Thyroid gland (tissue), 4 donors: ENCODE data around the gene RAI1.

Experiments
- CTCF ChIP-seq, 6 experiments: fragments of 200-600 bp in 3 of 6; fragments of 450-650 bp in 3 of 6; sonication (generic) in 3 of 6; IDR thresholded peaks; one replicate each; pipeline ENCODE4 v1.5.1; 2016 to 2019; ENCODE audit warnings: antibody characterized with exemption in 6 of 6, mild to moderate bottlenecking in 2 of 6, inconsistent platforms in 1 of 6, moderate library complexity in 1 of 6
- POLR2A ChIP-seq, 2 donors: fragments of 450-650 bp; IDR thresholded peaks; one replicate each; pipeline ENCODE4 v1.6.1; 2017; ENCODE audit warnings: antibody characterized with exemption in 2 of 2, mild to moderate bottlenecking in 2 of 2, moderate library complexity in 1 of 2

DNA sequence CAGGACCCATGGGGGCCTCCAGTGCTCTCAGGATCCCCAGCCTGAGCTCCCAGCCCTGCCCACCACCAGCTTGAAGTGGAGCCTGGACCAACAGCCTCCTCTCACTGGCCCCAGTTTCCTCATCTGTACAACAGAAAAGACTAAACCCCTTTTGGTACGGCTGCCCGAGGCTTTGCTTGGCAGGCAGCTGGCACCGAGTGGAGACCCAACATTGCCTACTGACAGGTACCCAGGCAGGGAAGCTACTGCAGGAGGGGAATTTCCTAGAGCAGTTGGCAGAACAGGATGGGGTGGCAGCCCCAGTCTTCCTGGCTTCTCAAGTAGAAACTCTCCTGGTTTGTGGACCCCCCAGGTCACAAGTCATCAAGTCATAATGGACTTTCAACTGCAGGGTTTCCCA is 141.4 kb downstream of the RAI1 start:
- TF ChIP-seq CTCF (IDR thresholded peaks at IDR 0.05) (no peak), POLR2A (IDR thresholded peaks at IDR 0.05) (no peak)
